ENCODE results near the gene CELF6.

Gene CELF6

DNA sequence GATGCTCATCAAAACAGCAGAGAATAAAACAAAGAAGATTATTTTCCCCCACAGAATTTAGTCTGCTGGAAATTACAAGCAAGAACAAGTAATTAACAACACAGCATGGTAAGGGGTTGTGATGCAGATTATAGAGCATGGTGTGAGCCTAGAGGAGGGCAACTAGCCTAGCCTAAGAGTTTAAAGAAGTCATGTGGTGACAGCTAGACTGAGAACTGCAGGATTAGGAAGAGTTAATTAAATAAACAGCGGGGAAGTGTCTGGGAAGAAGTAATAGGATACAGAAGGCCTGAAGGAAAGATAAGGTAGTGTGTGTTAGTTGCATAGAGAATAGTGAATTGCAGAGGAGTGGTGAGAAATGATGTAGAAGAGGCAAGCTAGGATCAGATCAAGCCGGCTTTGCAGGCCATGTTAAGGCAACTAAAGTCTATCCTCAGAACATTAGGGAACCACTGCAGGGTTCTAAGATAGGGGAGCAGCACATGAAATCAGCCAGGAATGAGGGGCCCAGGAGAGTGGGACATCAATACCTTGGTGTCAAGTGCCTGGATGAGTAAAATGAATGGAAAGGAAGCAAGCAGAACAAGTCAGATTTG, 77.1 kb downstream of the CELF6 start:
- Mint-ChIP-seq H3K4me3 (no peak overlapping the region), H3K27ac (peak overlapping the region; percentile 12), H3K27me3 (ENCODE audit: low read depth, poor library complexity) (no peaks in the 10 kb centered on the region), H3K36me3 (ENCODE audit: low read depth) (peaks cover 52% of the 10 kb centered on the region), H3K4me1 (no peaks in the 10 kb centered on the region), H3K9me3 (no peaks in the 10 kb centered on the region)
- TF ChIP-seq, protein P1, sequence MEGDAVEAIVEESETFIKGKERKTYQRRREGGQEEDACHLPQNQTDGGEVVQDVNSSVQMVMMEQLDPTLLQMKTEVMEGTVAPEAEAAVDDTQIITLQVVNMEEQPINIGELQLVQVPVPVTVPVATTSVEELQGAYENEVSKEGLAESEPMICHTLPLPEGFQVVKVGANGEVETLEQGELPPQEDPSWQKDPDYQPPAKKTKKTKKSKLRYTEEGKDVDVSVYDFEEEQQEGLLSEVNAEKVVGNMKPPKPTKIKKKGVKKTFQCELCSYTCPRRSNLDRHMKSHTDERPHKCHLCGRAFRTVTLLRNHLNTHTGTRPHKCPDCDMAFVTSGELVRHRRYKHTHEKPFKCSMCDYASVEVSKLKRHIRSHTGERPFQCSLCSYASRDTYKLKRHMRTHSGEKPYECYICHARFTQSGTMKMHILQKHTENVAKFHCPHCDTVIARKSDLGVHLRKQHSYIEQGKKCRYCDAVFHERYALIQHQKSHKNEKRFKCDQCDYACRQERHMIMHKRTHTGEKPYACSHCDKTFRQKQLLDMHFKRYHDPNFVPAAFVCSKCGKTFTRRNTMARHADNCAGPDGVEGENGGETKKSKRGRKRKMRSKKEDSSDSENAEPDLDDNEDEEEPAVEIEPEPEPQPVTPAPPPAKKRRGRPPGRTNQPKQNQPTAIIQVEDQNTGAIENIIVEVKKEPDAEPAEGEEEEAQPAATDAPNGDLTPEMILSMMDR (IDR thresholded peaks at IDR 0.05) = no peak
- DNase-seq = no peak

DNA sequence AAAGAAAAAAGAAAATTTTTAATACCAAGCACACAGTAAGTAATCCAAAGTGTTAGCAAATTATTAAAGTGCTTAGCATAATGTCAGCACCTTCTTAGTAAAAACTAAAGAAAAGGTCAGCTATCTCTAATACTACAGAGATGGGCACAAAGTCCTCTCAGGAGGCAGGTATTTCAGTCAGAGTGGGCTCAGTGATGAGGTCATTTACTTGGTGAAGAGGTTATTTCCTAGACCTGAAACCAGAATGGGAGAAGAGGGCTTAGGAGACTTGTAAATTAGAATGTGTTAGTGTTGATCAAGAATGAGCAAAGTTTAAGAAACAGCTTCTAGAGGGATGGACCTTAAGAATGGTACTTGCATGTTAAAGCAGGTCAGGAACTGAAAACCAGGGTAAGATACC, 80.3 kb downstream of the CELF6 start:
- peak overlapping the region; percentile 43 for H3K27ac Mint-ChIP-seq
- DNase-seq = no peak
- no peak overlapping the region for H3K4me3 Mint-ChIP-seq

DNA sequence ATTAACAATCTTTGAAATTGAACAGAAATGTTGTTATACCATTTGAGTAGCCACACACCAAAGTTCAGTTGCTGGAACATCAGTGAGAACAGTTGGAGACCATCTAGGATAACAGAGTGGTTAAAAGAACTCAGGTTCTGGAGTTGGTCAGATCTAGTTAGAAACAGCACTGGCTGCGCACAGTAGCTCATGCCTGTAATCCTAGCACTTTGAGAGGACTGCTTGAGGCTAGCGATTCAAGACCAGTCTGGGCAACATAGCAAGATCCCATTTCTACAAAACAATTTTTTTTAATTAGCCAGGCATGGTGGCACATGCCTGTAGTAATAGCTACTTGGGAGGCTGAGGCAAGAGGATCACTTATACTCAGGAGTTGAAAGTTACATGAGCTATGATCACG, 81.4 kb downstream of the CELF6 start:
- Mint-ChIP-seq H3K4me3 (no peak overlapping the region), H3K4me1 (no peaks in the 10 kb centered on the region), H3K27ac (no peak overlapping the region), H3K27me3 (ENCODE audit: low read depth, poor library complexity) (no peaks in the 10 kb centered on the region), H3K9me3 (no peaks in the 10 kb centered on the region), H3K36me3 (ENCODE audit: low read depth) (peaks cover 28% of the 10 kb centered on the region)
- no peak for DNase-seq
- TF ChIP-seq, protein P1 (IDR thresholded peaks at IDR 0.05) = no peak

More for the DNA sequence above, 80.3 kb downstream of the CELF6 start:
- TF ChIP-seq, protein P1 (IDR thresholded peaks at IDR 0.05) = no peak
- no peaks in the 10 kb centered on the region for H3K9me3 Mint-ChIP-seq
- H3K27me3 Mint-ChIP-seq (ENCODE audit: low read depth, poor library complexity) = no peaks in the 10 kb centered on the region
- H3K4me1 Mint-ChIP-seq = no peaks in the 10 kb centered on the region
- H3K36me3 Mint-ChIP-seq (ENCODE audit: low read depth) = peaks cover 38% of the 10 kb centered on the region

DNA sequence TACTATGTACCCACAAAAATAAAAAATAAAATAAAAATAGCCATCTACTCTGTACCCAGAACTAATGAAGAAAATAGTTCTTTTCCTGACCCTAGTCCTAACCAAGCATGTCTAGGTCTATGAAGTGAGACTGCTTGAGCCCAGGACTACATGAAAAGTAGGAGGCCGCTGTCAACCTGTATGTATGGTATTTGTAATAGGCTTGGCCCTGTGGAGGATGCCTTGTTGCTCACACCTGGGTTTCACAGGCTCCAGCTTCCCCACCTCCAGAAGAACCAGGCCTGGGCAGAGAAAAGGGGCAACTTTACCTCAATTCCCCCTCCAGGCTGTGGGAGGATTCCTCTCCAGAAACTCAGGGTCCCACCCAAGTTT, 82.1 kb downstream of the CELF6 start:
- H3K36me3 Mint-ChIP-seq (ENCODE audit: low read depth) = peaks cover 25% of the 10 kb centered on the region
- H3K4me1 Mint-ChIP-seq = peaks cover 2% of the 10 kb centered on the region

DNA sequence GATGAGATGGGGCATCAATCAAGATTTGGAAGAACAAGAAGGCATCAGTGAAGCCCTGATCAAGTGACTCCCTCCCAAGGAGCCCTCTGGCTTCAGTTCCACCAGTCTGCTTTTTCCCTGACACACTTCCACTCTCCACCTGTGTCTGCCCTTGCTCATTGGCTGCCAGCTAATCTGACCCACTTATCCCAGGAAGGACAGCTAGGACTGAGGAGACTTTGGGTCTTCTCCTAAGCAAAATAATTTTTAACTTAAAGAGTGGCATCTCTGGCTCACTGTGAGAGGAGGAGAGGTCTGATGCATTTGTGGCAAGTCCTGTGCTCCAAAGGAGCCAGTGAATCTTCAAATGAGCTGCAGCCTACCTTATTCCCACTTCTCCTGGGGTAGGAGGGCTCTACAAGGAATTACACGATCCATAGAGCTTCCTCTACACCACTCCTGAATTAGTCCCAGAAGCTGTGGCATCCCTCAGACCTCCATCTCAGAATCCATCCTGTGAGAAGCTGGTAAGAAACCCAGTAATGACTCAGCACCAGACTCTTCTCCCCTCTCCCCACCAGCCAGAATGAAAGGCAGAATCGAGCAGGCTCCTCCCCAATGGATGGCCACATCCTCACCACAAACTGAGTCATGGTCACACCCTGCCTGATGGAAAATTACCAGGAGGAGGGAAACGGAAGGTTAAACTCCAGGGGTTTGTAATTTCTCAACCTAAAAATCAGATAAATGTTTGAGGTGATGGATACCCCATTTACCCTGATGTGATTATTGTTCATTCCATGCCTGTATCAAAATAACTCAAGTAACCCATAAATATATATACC, 82.7 kb downstream of the CELF6 start:
- no peak for DNase-seq
- H3K4me1 Mint-ChIP-seq = peaks cover 8% of the 10 kb centered on the region

More for the DNA sequence above, 82.1 kb downstream of the CELF6 start:
- TF ChIP-seq, protein P1 (IDR thresholded peaks at IDR 0.05) = no peak
- no peak for DNase-seq
- Mint-ChIP-seq H3K27ac (no peak overlapping the region), H3K4me3 (no peak overlapping the region), H3K9me3 (no peaks in the 10 kb centered on the region), H3K27me3 (ENCODE audit: low read depth, poor library complexity) (peaks cover 3% of the 10 kb centered on the region)

More for the DNA sequence above, 82.7 kb downstream of the CELF6 start:
- Mint-ChIP-seq H3K27me3 (ENCODE audit: low read depth, poor library complexity) (peaks cover 3% of the 10 kb centered on the region), H3K27ac (peak overlapping the region; percentile 26), H3K36me3 (ENCODE audit: low read depth) (peaks cover 20% of the 10 kb centered on the region), H3K4me3 (no peak overlapping the region), H3K9me3 (no peaks in the 10 kb centered on the region)
- TF ChIP-seq, protein P1 (IDR thresholded peaks at IDR 0.05) = no peak
